Neural cell (in vitro differentiated cells): Measurements from ENCODE around the gene LMF2. TPM values are rescaled to one million over a fixed set of nuclear protein-coding genes. Genes with fewer than 3 reads are reported as not detected.

Experiments used
- H2AFZ ChIP-seq: fragments of 200-600, 300-800 bp; sonication (generic), shearing (Covaris generic); 2 replicates; pipeline ENCODE4 v1.6.0; 2014; ENCODE audit warnings: low read depth, mild to moderate bottlenecking, antibody characterized with exemption, low read length, moderate library complexity
- H3F3A ChIP-seq: fragments of 200-600 bp; shearing (Covaris generic); 2 replicates; pipeline ENCODE4 v1.6.1; 2016; ENCODE audit warnings: mild to moderate bottlenecking, moderate library complexity, mixed read lengths, antibody characterized with exemption, low read length; ENCODE audit not compliant: insufficient read depth, poor library complexity, severe bottlenecking
- H3K27ac ChIP-seq: fragments of 200-600, 300-800 bp; sonication (generic), shearing (Covaris generic); 2 replicates; pipeline ENCODE4 v1.5.1; 2014; ENCODE audit warnings: mild to moderate bottlenecking, low read length, moderate library complexity
- H3K27me3 ChIP-seq: fragments of 300-800, 200-600 bp; sonication (generic), shearing (Covaris generic); 2 replicates; pipeline ENCODE4 v1.6.0; 2014; ENCODE audit warnings: mild to moderate bottlenecking, low read depth, low read length, moderate library complexity; ENCODE audit not compliant: insufficient read depth
- H3K36me3 ChIP-seq: fragments of 300-800, 200-600 bp; sonication (generic), shearing (Covaris generic); 2 replicates; pipeline ENCODE4 v1.5.1; 2014; ENCODE audit warnings: mild to moderate bottlenecking, antibody characterized with exemption, low read length, moderate library complexity; ENCODE audit not compliant: insufficient read depth
- H3K4me2 ChIP-seq: fragments of 300-800, 200-600 bp; sonication (generic), shearing (Covaris generic); 2 replicates; pipeline ENCODE4 v1.6.0; 2014; ENCODE audit warnings: mild to moderate bottlenecking, low read length
- H3K4me3 ChIP-seq: fragments of 300-800, 200-600 bp; sonication (generic), shearing (Covaris generic); 2 replicates; pipeline ENCODE4 v1.5.1; 2014; ENCODE audit warnings: mild to moderate bottlenecking, low read length, moderate library complexity
- H3K79me2 ChIP-seq: fragments of 200-600 bp; shearing (Covaris generic); replicated peaks from 2 replicates; pipeline ENCODE4 v1.6.0; 2014; ENCODE audit warnings: mild to moderate bottlenecking, low read length, moderate library complexity; ENCODE audit not compliant: insufficient read depth
- H3K9ac ChIP-seq: fragments of 300-800, 200-600 bp; sonication (generic), shearing (Covaris generic); 2 replicates; pipeline ENCODE4 v1.6.1; 2016; ENCODE audit warnings: mild to moderate bottlenecking, low read length, mixed read lengths
- H3K9me2 ChIP-seq: fragments of 200-600 bp; shearing (Covaris generic); 2 replicates; pipeline ENCODE4 v1.6.1; 2016; ENCODE audit warnings: mild to moderate bottlenecking, low read length, mixed read lengths; ENCODE audit not compliant: insufficient read depth
- H3K9me3 ChIP-seq: fragments of 200-600, 300-800 bp; sonication (generic), shearing (Covaris generic); 2 replicates; pipeline ENCODE4 v1.6.1; 2016; ENCODE audit warnings: mild to moderate bottlenecking, mixed run types, low read length, moderate library complexity, mixed read lengths
- H4K20me1 ChIP-seq: fragments of 200-600 bp; shearing (Covaris generic); 2 replicates; pipeline ENCODE4 v1.6.1; 2016; ENCODE audit warnings: mild to moderate bottlenecking, mixed run types; ENCODE audit not compliant: insufficient read depth
- EP300 ChIP-seq: fragments of 450-650 bp; conservative IDR thresholded peaks from 2 replicates; pipeline ENCODE4 v1.6.1; 2014; ENCODE audit warnings: antibody characterized with exemption, mild to moderate bottlenecking, moderate library complexity; ENCODE audit not compliant: poor library complexity, severe bottlenecking
- EZH2 ChIP-seq: fragments of 200-600, 300-800 bp; shearing (Covaris generic), sonication (generic); IDR thresholded peaks from 2 replicates; pipeline ENCODE4 v1.6.1; 2014; ENCODE audit warnings: antibody characterized with exemption, low read length, borderline replicate concordance, mild to moderate bottlenecking; ENCODE audit not compliant: insufficient read depth, poor library complexity, severe bottlenecking
- MXI1 ChIP-seq: fragments of 450-650 bp; conservative IDR thresholded peaks from 2 replicates; pipeline ENCODE4 v1.6.1; 2014; ENCODE audit warnings: antibody characterized with exemption, mild to moderate bottlenecking; ENCODE audit not compliant: poor library complexity, severe bottlenecking
- POLR2AphosphoS5 ChIP-seq: IDR thresholded peaks from 2 replicates; pipeline ENCODE4 v1.6.1; 2012
- RAD21 ChIP-seq: fragments of 450-650 bp; conservative IDR thresholded peaks from 2 replicates; pipeline ENCODE4 v1.6.1; 2014; ENCODE audit warnings: antibody characterized with exemption, mild to moderate bottlenecking, moderate library complexity
- REST ChIP-seq: IDR thresholded peaks from 2 replicates; pipeline ENCODE4 v1.6.1; 2012; ENCODE audit warnings: borderline replicate concordance
- SMC3 ChIP-seq: fragments of 450-650 bp; conservative IDR thresholded peaks from 2 replicates; pipeline ENCODE4 v1.6.1; 2014; ENCODE audit warnings: antibody characterized with exemption, mild to moderate bottlenecking, moderate library complexity; ENCODE audit not compliant: poor library complexity
- TAF1 ChIP-seq: IDR thresholded peaks from 2 replicates; pipeline ENCODE4 v1.6.1; 2012; ENCODE audit warnings: low read depth
- polyA plus RNA-seq: library from polyadenylated mRNA; depleted of rRNA; stranded (reverse); fragments of >200 nt; gene quantifications from 2 replicates; pipeline ENCODE4 v1.2.3, GENCODE V29; 2014
- TF ChIP-seq, protein P1 (sequence below): fragments of 450-650 bp; IDR thresholded peaks from 2 replicates; pipeline ENCODE4 v1.5.1; 2014; ENCODE audit warnings: antibody characterized with exemption, mild to moderate bottlenecking, moderate library complexity; ENCODE audit not compliant: poor library complexity, severe bottlenecking

The LMF2 gene
- polyA plus RNA-seq, 1 donor from 2014 or later, result 76.5 TPM

DNA sequence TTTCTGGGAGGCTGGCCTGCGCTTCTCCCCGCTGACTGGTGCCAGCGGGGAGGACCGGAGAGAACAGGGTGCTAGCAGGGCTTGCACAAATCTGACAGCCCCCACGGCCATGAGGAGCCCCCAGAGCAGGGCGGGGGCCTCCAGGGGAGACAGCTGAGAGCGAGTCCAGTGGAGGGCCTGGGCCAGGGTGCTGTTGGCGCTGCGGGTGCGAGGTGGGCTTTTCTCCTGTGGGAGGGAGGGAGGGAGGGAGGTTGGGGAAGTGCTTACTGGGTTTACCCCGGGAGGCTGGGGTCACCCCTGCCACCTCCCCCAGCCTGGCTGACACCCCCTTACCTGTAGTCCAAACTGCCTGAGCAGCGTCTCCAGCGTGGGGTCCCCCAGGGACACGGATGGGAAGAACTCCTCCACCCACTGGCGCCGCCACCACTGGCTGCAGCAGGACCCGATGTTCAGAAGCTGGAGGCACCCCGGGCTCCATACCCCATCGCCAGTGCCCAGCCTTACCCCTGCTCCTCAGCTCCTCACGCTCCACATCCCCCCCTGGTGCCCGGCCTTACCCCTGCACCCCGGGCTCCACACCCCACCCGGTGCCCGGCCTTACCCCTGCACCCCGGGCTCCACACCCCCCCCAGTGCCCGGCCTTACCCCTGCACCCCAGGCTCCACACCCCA lies 3.9 kb downstream of the LMF2 start (continued):
- TF ChIP-seq EZH2 (no peak), SMC3 (no peak), MXI1 (no peak)

DNA sequence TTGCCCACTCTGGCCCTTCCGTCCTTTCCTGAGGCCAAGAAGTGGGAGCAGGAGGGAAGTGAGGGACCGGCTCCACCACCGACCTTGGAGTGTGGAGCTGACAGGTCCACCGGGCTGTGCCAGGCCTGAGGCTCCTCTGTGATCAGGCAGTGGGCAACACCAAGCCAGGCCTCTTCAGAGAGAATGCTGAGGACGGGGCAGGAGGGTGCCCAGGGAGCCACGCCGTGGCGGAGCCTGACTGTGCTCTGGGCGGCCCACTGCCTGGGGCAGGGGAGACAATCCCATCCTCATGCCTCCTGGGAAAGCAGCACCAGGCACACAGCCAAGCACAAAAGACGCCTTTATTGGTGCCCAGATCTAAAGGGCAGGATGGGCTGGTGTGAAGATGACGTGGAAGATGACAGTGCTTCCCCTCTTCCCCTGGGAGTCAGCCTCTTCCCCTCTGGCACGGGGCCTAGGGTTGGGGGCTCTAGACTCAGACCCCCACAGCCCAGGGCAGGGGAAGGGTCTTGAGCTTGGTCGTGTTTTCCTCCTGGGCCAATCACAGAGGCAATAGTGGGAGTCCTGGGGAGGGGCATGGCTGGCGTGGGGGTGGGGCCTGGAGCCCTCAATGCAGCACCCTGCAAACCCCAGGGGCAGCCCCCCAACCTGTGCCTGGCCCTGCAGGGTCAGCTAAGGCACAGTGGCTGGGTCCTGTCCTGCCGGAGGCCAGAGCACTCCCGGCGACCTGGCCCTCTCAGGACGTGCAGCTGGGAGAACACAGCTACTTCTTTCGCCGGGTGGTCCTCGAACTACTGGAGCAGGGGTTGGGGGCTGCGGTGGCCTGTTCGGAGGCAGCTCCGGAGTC lies 4.7 kb downstream of the LMF2 start:
- H4K20me1 ChIP-seq, result no peaks in the 10 kb centered on the region
- H3K27me3 ChIP-seq, result no peaks in the 10 kb centered on the region
- H3K4me3 ChIP-seq, result no peak overlapping the region
- H3K27ac ChIP-seq, result no peak overlapping the region
- TF ChIP-seq EP300, result no peak
- TF ChIP-seq, protein P1, sequence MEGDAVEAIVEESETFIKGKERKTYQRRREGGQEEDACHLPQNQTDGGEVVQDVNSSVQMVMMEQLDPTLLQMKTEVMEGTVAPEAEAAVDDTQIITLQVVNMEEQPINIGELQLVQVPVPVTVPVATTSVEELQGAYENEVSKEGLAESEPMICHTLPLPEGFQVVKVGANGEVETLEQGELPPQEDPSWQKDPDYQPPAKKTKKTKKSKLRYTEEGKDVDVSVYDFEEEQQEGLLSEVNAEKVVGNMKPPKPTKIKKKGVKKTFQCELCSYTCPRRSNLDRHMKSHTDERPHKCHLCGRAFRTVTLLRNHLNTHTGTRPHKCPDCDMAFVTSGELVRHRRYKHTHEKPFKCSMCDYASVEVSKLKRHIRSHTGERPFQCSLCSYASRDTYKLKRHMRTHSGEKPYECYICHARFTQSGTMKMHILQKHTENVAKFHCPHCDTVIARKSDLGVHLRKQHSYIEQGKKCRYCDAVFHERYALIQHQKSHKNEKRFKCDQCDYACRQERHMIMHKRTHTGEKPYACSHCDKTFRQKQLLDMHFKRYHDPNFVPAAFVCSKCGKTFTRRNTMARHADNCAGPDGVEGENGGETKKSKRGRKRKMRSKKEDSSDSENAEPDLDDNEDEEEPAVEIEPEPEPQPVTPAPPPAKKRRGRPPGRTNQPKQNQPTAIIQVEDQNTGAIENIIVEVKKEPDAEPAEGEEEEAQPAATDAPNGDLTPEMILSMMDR, result no peak
- no peak for TF ChIP-seq MXI1
- TF ChIP-seq POLR2AphosphoS5, result no peak
- no peak for TF ChIP-seq RAD21
- no peak for TF ChIP-seq TAF1
- no peak for TF ChIP-seq EZH2
- no peak for TF ChIP-seq SMC3
- no peak for TF ChIP-seq REST
- H3K9me3 ChIP-seq, result no peaks in the 10 kb centered on the region
- no peak overlapping the region for H3K4me2 ChIP-seq
- H3K79me2 ChIP-seq, result peaks cover 10% of the 10 kb centered on the region
- no peak overlapping the region for H2AFZ ChIP-seq
- H3F3A ChIP-seq, result no peaks in the 10 kb centered on the region
- no peaks in the 10 kb centered on the region for H3K36me3 ChIP-seq
- no peaks in the 10 kb centered on the region for H3K9me2 ChIP-seq
- no peak overlapping the region for H3K9ac ChIP-seq

- Histone ChIP-seq H3K9me2 (no peaks in the 10 kb centered on the region), H4K20me1 (no peaks in the 10 kb centered on the region), H3K4me3 (no peak overlapping the region), H3K27me3 (no peaks in the 10 kb centered on the region), H3K9ac (no peak overlapping the region), H3K36me3 (no peaks in the 10 kb centered on the region), H3K9me3 (no peaks in the 10 kb centered on the region), H3K27ac (no peak overlapping the region), H3K4me2 (no peak overlapping the region), H2AFZ (no peak overlapping the region), H3K79me2 (peaks cover 7% of the 10 kb centered on the region), H3F3A (no peaks in the 10 kb centered on the region)
- TF ChIP-seq POLR2AphosphoS5 (no peak), EZH2 (no peak), SMC3 (no peak), REST (no peak), TAF1 (no peak), RAD21 (no peak), EP300 (no peak), MXI1 (no peak)
- TF ChIP-seq, protein P1, result no peak
Observed at GRCh38 chr22:50502096-50502495, 5.4 kb downstream of the LMF2 start.
